Peyer's patch (tissue), 4 donors: ENCODE measurements around the gene LRRC1.

Experiments used
- CTCF ChIP-seq, 6 experiments: fragments of 450-650 bp in 4 of 6; fragments of 200-600 bp in 2 of 6; sonication (generic) in 1 of 6; IDR thresholded peaks; one replicate each; pipeline ENCODE4 v1.5.1; 2017 to 2019; ENCODE audit warnings: antibody characterized with exemption in 6 of 6, mild to moderate bottlenecking in 3 of 6, moderate library complexity in 1 of 6
- POLR2A ChIP-seq, 2 donors: fragments of 450-650 bp; IDR thresholded peaks; one replicate each; pipeline ENCODE4 v1.5.1; 2017; ENCODE audit warnings: antibody characterized with exemption in 2 of 2, mild to moderate bottlenecking in 2 of 2, moderate library complexity in 2 of 2

GRCh38 chr6:53947780-53948179 lies 153.0 kb downstream of the LRRC1 start:
- TF ChIP-seq CTCF (IDR thresholded peaks at IDR 0.05) (no peak), POLR2A (IDR thresholded peaks at IDR 0.05) (no peak)
